Left colon (tissue), 2 donors: ENCODE data around the gene FHOD3. TPM values are rescaled to one million over a fixed set of nuclear protein-coding genes. Genes with fewer than 3 reads are reported as not detected.

Experiments
- ATAC-seq: fragments of 200-7000 bp; cut with Tn5 transposase; one replicate; pipeline ENCODE4 v1.9.1; 2020; ENCODE audit warnings: mild to moderate bottlenecking, moderate library complexity
- DNase-seq, 2 donors: peaks; one replicate each; pipeline ENCODE4 v3.0.0-alpha.2; 2020
- intact Hi-C, 2 donors: fragments of 100-400 bp; cut with DNase I in 1 of 2; cut with micrococcal nuclease in 1 of 2; formaldehyde crosslinking; loops; one replicate each; pipeline versions ENCODE4 v1.11.2 to v1.14.0; 2022; cut with DNase I, micrococcal nuclease
- total RNA-seq, 2 donors: library from RNA; stranded (reverse); fragmentation: NEBNext Ultra II Directional; extraction: Animal tissue kit (Norgen Biotek cat#: 25700); gene quantifications; one replicate each; pipeline ENCODE4 v1.2.1, GENCODE V29; 2021
- donor health status: DM: no; HTN: no; CAD: no.
- donor health status: DM: yes; HTN: yes; CAD: no.

Gene FHOD3
- total RNA-seq, 2 donors from 2014 or later = 1.3 to 5.1 TPM

DNA sequence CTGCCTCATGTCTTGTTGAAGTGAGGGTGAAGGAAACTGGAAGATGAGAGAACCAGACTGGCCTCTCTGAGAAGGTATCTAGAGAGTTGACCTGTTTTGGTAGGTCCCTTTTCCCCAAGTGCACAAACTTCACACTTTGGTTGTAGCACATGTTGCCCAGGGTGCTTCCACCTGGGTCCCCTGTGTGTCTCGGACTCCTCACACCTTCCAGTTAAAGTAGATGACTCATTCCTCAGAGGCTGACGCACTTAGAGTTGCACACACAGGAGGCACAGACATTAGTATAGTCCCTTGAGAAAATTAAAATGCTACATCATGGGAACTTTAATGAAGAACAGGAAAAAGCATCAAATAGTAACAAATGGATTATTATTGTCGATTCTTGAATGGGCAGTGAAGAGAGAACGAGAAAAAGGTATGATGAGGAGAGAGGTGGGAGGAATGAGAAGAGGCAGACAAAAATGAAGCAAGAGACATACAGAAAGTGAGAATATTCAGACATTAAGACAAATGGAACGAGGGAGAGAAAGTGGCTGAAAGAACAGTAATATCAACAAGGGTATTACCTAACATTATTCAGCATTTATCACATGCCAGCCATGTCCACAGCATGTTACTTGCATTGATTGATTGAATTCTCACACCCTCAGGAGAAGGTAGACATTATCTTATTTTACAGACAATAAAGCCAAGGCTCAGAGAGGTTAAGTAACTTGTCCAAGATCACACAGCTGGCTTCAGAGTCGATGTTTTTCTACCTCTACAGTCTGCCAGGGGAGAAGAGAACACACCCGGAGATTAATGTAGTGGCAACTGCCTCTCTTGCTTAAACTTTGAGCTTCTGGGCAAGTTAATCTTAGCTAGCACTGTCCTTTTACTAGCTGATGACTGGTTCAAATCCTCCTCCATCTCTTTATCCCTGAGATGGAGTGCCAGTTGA is 68.6 kb downstream of the FHOD3 start:
- ATAC-seq (no peak), DNase-seq (no peak)
- intact Hi-C loops = no loop called here

DNA sequence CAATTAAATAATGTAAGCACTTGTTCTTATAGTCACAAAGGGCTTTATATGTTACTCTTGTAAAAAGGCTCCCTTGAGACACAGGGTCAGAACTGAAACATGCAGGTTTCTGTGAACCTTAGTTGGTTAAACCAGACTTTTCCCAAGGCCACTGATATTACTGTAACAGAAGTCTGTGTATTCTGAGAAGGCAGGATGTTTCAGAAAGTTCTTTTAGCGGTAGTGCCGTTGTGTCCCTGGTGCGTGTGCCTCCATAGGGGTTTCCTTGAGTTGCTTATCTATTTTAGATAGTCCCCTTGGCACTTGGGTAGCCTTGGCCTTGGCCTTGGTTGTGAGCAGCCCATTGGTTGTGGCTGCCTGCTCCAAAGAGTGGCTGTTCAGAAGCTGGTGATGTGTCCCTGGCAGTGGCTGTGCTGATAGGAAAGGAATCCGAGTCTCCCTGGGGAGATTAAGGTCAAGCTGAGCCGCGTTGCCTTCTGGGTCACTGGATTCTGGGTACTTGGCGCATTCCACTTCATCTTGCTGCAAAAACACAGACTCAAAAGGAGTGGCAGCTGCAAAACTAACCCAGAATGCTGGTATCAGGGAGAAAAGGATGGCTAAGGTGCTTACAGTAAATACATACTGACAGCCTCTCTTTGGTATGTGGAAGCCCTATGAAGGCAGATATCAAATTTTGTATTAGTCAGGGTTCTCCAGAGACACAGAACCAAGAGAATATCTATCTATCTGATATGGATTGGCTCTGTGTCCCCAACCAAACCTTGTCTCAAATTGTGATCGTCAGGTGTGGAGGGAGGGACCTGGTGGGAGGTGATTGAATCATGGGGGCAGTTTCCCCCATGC is 69.7 kb downstream of the FHOD3 start:
- ATAC-seq (no peak), DNase-seq (no peak)
- intact Hi-C loops = no loop called here

DNA sequence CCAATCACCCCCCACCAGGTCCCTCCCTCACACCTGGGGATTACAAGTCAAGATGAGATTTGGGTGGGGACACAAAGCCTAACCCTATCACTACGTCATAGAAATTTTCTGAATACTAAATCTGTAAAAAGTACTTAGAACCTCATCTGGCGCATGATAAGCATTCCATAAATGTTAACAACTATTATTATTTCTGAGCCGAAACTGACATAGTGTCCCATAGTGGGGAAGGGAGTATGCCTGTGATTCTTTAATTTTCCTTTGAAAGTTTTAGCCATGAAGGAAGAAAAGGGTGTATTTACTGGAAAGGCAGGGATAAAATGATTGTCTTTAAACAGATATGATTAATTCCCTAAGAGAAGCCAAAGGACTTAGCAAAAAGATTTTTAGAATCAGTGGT is 71.4 kb downstream of the FHOD3 start:
- intact Hi-C loops = no loop called here
- ATAC-seq (no peak), DNase-seq (no peak)

GRCh38 chr18:36372903-36373311 is 75.4 kb downstream of the FHOD3 start:
- ATAC-seq (no peak), DNase-seq (no peak)
- intact Hi-C loops = no loop called here

GRCh38 chr18:36374262-36374661 is 76.7 kb downstream of the FHOD3 start:
- ATAC-seq = no peak
- DNase-seq = no peak
- intact Hi-C loops = no loop called here

- intact Hi-C loops = no loop called here
- ATAC-seq (no peak), DNase-seq (no peak)
Observed at GRCh38 chr18:36375118-36375517, 77.6 kb downstream of the FHOD3 start.

DNA sequence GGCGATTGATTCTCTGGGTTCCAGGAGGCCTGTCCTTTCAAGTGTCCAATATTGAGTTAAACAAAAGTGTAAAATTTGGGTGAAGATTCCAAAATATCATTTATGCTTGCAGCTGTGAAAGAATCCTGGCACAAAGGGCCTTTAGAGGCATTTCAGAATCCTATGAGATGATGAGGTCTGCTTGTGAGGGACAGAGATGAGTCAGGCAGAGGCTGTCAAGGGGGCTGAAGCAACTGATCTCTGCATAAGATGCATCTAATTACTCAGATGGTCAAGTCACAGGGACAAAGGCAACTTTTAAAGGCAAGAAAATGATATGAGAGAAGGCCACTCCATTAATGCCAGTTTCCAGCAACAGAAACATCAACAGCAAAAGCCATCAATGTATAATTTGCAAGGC is 78.8 kb downstream of the FHOD3 start:
- ATAC-seq = no peak
- intact Hi-C loops = no loop called here

GRCh38 chr18:36377626-36378025 is 80.1 kb downstream of the FHOD3 start:
- DNase-seq (no peak), ATAC-seq (no peak)
- intact Hi-C loops = no loop called here

More for the DNA sequence above, 78.8 kb downstream of the FHOD3 start:
- DNase-seq = no peak

GRCh38 chr18:36378205-36378604 is 80.7 kb downstream of the FHOD3 start:
- intact Hi-C loops = no loop called here
- ATAC-seq = no peak

GRCh38 chr18:36379435-36379984 is 82.0 kb downstream of the FHOD3 start:
- no peak for ATAC-seq
- intact Hi-C loops = no loop called here
- DNase-seq = no peak

More at GRCh38 chr18:36378205-36378604, 80.7 kb downstream of the FHOD3 start:
- DNase-seq = no peak

DNA sequence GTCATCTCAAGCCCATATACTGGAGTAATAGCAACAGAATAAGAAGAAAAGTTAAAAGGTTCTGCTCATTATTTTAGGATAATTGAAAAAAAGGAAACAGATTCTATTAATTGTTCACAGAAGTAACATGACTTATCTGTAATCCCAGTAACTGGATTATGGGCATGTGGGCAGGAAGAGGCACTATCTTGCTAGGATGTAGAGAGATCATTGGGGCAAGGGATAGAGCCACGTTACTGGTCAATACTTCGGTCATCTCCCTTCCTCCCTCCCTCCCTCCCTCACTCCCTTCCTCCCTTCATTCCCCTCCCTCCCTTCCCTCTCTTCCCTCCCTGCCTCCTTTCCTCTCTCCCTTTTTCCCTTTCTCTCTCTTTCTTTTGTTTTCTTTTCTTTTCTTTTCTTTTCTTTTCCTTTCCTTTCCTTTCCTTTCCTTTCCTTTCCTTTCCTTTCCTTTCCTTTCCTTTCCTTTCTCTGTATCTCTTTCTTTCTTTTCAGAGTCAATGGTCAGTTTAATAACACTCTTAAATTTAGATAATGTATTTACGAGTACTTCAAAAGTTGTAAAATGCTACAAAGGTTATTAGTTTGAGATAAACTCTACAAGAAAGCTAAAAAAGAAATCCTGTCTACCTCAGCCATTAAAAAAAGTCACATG is 82.8 kb downstream of the FHOD3 start:
- DNase-seq (no peak), ATAC-seq (no peak)
- intact Hi-C loops = no loop called here

DNA sequence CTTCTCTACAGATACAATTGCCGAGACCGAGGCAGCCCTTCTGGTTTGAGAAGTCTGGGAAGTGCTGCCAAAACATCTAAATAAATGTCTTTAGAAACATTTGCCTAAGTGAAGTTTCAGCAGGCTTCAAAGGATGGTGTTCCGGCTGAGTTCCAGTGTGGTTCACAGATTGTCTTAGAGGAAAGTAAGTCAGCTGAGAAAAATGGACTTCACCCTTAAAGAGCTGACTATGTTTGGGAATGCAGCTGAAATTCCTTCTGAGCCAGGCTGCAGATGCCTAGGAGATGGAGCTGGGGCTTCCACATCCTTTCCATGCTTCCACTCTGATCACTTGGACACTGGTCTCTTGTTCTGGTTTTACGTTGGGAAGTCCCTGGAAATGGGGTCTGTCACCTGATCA is 83.6 kb downstream of the FHOD3 start:
- DNase-seq (no peak), ATAC-seq (no peak)
- intact Hi-C loops = no loop called here

GRCh38 chr18:36382854-36383253 is 85.3 kb downstream of the FHOD3 start:
- DNase-seq (no peak), ATAC-seq (no peak)
- intact Hi-C loops = no loop called here

DNA sequence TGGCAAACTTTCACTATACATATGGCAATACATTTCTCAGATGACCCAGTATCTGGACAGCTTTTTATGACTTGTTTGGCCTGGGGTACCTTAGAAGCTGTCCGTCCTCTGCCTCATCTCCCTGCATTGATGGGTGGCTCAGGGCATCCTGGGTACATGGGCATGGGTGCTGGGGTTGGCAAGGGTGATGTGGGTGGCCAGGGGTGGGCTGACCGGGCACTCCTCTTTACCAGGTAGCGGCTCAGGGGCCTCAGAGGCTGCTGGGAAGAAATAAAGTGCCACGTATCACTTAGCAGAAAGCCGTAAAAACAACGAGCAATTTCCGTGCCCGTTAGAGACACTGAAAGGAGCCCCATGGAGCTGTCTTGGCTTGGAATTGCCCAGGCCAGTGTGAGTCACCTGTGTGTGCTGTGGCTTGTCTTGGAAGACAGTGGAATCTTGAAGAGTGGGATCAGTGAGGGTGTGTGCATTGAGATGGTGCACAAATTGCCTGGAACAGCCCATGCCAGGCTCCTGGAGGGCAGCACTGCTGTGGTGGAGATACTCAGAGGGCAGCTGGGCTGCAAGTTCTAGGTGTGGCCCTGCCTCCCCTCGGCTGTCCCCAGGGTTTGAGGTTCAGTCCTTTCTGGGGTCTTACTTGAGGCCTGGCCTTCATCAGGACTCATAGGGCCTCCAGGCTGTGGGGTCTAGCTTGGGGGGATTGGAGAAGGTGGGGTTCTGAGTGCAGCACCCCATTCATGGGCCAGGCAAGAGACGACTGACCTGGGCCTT is 88.8 kb downstream of the FHOD3 start:
- intact Hi-C loops = no loop called here
- DNase-seq (no peak), ATAC-seq (no peak)

DNA sequence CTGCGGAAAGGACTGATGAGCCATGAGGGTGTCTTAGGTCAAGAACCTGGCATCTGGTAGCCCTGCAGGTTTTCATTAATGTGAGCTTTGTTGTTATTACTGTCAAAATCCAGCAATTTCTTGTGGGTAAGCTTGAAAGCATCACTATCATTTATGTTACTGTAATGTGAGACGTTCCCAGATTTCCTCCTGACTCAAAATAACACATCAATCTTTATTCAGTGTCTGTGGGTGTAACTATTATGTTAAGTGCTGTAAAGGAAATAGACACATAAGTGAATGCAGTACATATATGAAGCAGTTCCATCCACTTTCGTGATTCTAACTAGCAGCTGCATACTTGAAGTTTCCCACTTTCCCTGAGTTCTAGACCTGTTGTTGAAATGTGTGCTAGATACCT is 89.8 kb downstream of the FHOD3 start:
- no peak for ATAC-seq
- no peak for DNase-seq
- intact Hi-C loops = no loop called here

GRCh38 chr18:36388310-36388709 is 90.8 kb downstream of the FHOD3 start:
- intact Hi-C loops = no loop called here
- DNase-seq (no peak), ATAC-seq (no peak)

DNA sequence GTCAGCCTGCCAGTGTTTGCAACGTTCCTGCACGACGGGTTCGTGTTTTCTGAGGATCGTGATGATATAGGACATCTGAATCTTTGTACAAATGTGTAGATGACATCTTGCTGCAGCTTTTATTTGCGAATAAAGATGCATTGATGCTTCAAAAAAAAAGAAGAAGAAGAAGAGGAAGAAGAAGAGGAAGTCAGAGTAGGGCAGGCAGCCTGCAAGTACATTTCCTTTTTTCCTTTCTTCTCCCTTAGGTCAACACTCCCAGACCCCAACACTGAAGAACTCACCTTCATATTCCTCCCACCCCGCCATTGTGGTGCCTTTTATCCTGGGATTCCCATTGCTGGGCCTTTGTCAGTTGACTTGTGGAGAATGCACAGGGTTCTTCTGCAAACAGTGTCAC is 91.5 kb downstream of the FHOD3 start:
- DNase-seq (no peak), ATAC-seq (no peak)
- intact Hi-C loops = no loop called here

DNA sequence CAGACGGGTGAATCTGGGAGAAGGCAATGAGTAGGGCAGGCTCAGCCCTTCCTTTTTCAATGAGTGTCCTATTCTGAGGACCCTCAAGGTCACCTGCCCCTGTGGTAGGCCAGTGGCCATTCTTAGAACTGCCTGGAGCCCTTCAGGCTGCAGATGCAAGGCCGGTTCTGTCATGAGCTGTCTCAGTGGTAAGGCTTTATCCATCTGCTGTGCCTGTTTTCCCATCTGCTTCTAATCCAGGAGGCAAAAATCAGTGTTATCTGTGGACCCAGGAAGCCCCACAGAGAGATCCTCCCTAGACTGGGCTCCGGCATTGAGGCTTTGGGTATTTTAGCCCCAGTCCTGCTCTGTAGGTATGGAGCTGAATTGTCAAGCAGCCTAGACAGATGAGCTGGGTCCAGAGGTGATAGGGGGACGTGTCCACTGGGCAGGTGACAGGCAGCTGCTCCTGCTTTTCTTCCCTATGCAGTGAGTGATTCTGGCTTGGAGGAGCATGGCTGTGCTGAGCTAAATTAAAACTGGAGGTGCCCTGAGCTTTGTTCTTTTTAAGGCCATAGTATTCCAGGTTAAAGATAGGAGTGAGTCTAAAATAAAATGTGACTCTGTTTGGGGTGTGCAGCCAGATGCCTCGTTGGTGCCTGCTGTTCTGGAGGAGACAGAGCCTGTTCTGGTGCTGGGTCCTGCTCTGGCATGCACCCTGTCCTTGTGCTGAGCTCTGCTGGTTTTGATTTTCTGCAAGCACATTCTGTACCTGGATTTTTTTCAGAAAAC is 92.5 kb downstream of the FHOD3 start:
- DNase-seq = no peak
- intact Hi-C loops = no loop called here
- ATAC-seq = no peak
